Panc1 (cell line): ENCODE measurements around the gene PRLR. TPM values are rescaled to one million over a fixed set of nuclear protein-coding genes. Genes with fewer than 3 reads are reported as not detected.

ENCODE experiments used
- ATAC-seq: fragments of 200-7000 bp; cut with Tn5 transposase; 2 replicates; pipeline ENCODE4 v1.9.1; 2020; ENCODE audit warnings: mild to moderate bottlenecking, moderate library complexity
- BruUV-seq: library from RNA; stranded (reverse); fragments of 400-500 nt; replicated peaks from 2 replicates; lab custom pipeline; 2021; lab: Mats Ljungman, UMichigan
- CTCF ChIA-PET: fragments of 300-600 bp; sonication (Branson Sonifier 250); formaldehyde crosslinking; loops from one replicate; lab custom pipeline; 2022; ENCODE audit warnings: antibody characterized with exemption; lab: Charles Lee
- POLR2A ChIA-PET: fragments of 300-600 bp; sonication (Branson Sonifier 250); formaldehyde crosslinking; loops from one replicate; lab custom pipeline; 2022; ENCODE audit warnings: antibody characterized with exemption; lab: Charles Lee
- DNase-seq: peaks from one replicate; pipeline ENCODE4 v3.0.0-alpha.2; 2010; ENCODE audit warnings: low read depth, low spot score
- H3K27ac ChIP-seq: 2 replicates; pipeline ENCODE4 v1.5.1; 2011; ENCODE audit warnings: mild to moderate bottlenecking, low read length, inconsistent platforms
- H3K27me3 ChIP-seq: fragments of 200-500 bp; sonication (Bioruptor generic); 2 replicates; pipeline ENCODE4 v1.6.0; 2014; ENCODE audit warnings: low read length, inconsistent platforms; ENCODE audit not compliant: control insufficient read depth, insufficient read depth
- H3K36me3 ChIP-seq: fragments of 200-500 bp; sonication (Bioruptor generic); 2 replicates; pipeline ENCODE4 v1.5.1; 2014; ENCODE audit warnings: inconsistent platforms, mild to moderate bottlenecking, low read length, moderate library complexity; ENCODE audit not compliant: control insufficient read depth, insufficient read depth
- H3K4me1 ChIP-seq: 2 replicates; pipeline ENCODE4 v1.5.1; 2011; ENCODE audit warnings: inconsistent platforms, mild to moderate bottlenecking, low read length, moderate library complexity; ENCODE audit not compliant: control insufficient read depth, insufficient read depth
- H3K4me3 ChIP-seq, 2 experiments: 2 replicates each; pipeline ENCODE4 v1.5.1; 2011 to 2012; ENCODE audit warnings: low read depth in 2 of 2, low read length in 2 of 2, mild to moderate bottlenecking in 2 of 2, inconsistent platforms in 1 of 2, moderate library complexity in 1 of 2
- H3K9me3 ChIP-seq: fragments of 200-500 bp; sonication (Bioruptor generic); 2 replicates; pipeline ENCODE4 v1.5.1; 2014; ENCODE audit warnings: low read depth, mild to moderate bottlenecking, inconsistent platforms, low read length, moderate library complexity; ENCODE audit not compliant: control insufficient read depth, insufficient read depth
- POLR2AphosphoS5 ChIP-seq: IDR thresholded peaks from 2 replicates; pipeline ENCODE4 v1.6.1; 2012; ENCODE audit warnings: mild to moderate bottlenecking, low read depth, low read length, moderate library complexity
- SIN3A ChIP-seq: IDR thresholded peaks from 2 replicates; pipeline ENCODE4 v1.6.1; 2012; ENCODE audit warnings: low read depth, mild to moderate bottlenecking, low read length, moderate library complexity, borderline replicate concordance; ENCODE audit not compliant: insufficient read depth
- TCF7L2 ChIP-seq: IDR thresholded peaks from 2 replicates; pipeline ENCODE4 v1.6.1; 2011; ENCODE audit warnings: mild to moderate bottlenecking, low read depth, low read length, inconsistent platforms
- in situ Hi-C: cut with HindIII; loops from 2 replicates; pipeline ENCODE4 v1.10.0; 2016; ENCODE audit warnings: low sequenced_read_pairs, low pct_unique_long_range_greater_than_20kb
- intact Hi-C: fragments of 100-400 bp; cut with micrococcal nuclease; formaldehyde crosslinking; loops from one replicate; pipeline ENCODE4 v1.10.0; 2022; ENCODE audit not compliant: unreplicated experiment
- total RNA-seq: library from RNA; stranded (reverse); gene quantifications from one replicate; pipeline ENCODE4 v1.2.1, GENCODE V29; 2021; ENCODE audit not compliant: unreplicated experiment
- TF ChIP-seq, protein P1 (sequence below): fragments of 450-650 bp; IDR thresholded peaks from 2 replicates; pipeline ENCODE4 v1.5.1; 2017; ENCODE audit warnings: mild to moderate bottlenecking
- TF ChIP-seq, protein P2 (sequence below), 2 experiments: IDR thresholded peaks; 2 replicates each; pipeline ENCODE4 v1.6.1; 2011 to 2012; ENCODE audit warnings: low read depth in 2 of 2, control low read depth in 1 of 2, low read length in 1 of 2, mild to moderate bottlenecking in 1 of 2, moderate library complexity in 1 of 2; ENCODE audit not compliant: insufficient read depth in 1 of 2

PRLR gene
- total RNA-seq, 1 experiment from 2014 or later = 0.46 TPM

DNA sequence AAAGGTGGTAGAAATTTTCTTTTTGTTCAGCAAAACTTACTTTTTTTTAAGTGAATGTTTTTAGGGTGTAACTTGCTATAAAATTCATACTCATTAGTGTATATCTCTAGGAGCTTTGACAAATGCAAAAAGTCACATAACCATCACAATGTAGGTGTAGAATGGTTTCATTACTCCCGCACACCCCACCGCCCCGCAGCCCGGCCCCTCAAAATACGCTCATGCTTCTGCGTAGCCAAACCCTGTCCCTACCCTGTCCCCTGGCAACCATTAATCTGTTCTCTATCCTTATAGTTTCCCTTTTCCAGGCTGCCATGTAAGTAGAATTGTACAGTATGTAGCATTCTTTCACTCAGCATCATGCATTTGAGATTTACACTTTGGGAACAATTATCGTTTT is 9.2 kb upstream of the PRLR start:
- in situ Hi-C loops = no loop called here
- H3K4me3 ChIP-seq = no peak overlapping the region

DNA sequence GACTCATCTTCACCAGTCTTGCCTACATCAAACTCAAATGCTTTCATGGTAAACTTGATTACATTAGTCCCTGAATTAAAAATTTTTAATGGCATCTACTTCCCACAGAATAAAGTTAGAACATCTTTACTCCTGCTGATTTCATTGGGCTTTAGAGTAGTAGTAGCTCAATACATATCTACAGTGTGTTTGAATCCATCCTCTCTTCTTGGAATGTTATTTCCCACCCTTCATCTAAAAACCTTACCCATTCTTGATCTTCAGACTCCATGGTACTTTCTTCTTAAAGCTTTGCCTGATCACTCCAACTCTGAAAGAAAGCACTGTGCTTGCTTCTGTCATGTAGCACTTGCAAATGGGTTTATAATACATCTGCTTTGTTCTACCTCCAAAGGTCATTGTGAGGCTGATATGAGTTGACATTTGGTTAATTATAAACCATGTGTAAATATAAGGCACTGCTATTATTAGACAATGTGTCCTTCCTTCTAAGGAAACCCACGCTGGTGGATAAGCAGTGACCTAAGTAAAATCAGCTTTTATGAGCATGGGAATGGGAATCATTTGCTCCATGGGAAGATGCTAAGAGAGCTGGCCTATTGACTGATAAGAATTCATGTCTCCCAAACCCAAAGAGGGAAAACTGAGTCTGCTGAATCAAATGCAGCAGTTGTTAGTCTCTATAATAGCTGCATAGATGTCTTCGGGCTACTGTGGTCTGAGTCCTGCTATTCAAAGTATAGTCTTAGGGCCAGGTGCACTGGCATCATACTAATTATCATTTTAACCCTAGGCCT is 7.5 kb upstream of the PRLR start:
- no peak overlapping the region for H3K4me3 ChIP-seq
- BruUV-seq = no TSS peak
- DNase-seq (no peak), ATAC-seq (no peak)
- in situ Hi-C loops (no loop called here), intact Hi-C loops (no loop called here)
- TF ChIP-seq SIN3A (no peak), POLR2AphosphoS5 (no peak), TCF7L2 (no peak)
- TF ChIP-seq, protein P1, sequence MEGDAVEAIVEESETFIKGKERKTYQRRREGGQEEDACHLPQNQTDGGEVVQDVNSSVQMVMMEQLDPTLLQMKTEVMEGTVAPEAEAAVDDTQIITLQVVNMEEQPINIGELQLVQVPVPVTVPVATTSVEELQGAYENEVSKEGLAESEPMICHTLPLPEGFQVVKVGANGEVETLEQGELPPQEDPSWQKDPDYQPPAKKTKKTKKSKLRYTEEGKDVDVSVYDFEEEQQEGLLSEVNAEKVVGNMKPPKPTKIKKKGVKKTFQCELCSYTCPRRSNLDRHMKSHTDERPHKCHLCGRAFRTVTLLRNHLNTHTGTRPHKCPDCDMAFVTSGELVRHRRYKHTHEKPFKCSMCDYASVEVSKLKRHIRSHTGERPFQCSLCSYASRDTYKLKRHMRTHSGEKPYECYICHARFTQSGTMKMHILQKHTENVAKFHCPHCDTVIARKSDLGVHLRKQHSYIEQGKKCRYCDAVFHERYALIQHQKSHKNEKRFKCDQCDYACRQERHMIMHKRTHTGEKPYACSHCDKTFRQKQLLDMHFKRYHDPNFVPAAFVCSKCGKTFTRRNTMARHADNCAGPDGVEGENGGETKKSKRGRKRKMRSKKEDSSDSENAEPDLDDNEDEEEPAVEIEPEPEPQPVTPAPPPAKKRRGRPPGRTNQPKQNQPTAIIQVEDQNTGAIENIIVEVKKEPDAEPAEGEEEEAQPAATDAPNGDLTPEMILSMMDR = no peak
- ChIA-PET CTCF (no interaction called here), POLR2A (no interaction called here)
- no peak overlapping the region for H3K27ac ChIP-seq
- no peaks in the 10 kb centered on the region for H3K36me3 ChIP-seq
- no peaks in the 10 kb centered on the region for H3K4me1 ChIP-seq
- no peaks in the 10 kb centered on the region for H3K9me3 ChIP-seq
- no peaks in the 10 kb centered on the region for H3K27me3 ChIP-seq

More for the DNA sequence above, 9.2 kb upstream of the PRLR start:
- H3K36me3 ChIP-seq = no peaks in the 10 kb centered on the region
- CTCF ChIA-PET = no interaction called here
- no peak overlapping the region for H3K27ac ChIP-seq
- TF ChIP-seq SIN3A (no peak), POLR2AphosphoS5 (no peak), TCF7L2 (no peak)
- TF ChIP-seq, protein P1 = no peak
- TF ChIP-seq, protein P2, sequence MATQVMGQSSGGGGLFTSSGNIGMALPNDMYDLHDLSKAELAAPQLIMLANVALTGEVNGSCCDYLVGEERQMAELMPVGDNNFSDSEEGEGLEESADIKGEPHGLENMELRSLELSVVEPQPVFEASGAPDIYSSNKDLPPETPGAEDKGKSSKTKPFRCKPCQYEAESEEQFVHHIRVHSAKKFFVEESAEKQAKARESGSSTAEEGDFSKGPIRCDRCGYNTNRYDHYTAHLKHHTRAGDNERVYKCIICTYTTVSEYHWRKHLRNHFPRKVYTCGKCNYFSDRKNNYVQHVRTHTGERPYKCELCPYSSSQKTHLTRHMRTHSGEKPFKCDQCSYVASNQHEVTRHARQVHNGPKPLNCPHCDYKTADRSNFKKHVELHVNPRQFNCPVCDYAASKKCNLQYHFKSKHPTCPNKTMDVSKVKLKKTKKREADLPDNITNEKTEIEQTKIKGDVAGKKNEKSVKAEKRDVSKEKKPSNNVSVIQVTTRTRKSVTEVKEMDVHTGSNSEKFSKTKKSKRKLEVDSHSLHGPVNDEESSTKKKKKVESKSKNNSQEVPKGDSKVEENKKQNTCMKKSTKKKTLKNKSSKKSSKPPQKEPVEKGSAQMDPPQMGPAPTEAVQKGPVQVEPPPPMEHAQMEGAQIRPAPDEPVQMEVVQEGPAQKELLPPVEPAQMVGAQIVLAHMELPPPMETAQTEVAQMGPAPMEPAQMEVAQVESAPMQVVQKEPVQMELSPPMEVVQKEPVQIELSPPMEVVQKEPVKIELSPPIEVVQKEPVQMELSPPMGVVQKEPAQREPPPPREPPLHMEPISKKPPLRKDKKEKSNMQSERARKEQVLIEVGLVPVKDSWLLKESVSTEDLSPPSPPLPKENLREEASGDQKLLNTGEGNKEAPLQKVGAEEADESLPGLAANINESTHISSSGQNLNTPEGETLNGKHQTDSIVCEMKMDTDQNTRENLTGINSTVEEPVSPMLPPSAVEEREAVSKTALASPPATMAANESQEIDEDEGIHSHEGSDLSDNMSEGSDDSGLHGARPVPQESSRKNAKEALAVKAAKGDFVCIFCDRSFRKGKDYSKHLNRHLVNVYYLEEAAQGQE (IDR thresholded peaks at IDR 0.05; ENCODE audit: insufficient read depth in 1 of 2, low read depth in 2 of 2, low read length in 1 of 2) = no peak
- H3K9me3 ChIP-seq = no peaks in the 10 kb centered on the region
- no TSS peak for BruUV-seq
- no peaks in the 10 kb centered on the region for H3K4me1 ChIP-seq
- POLR2A ChIA-PET = no interaction called here
- H3K27me3 ChIP-seq = no peaks in the 10 kb centered on the region
- intact Hi-C loops = no loop called here
- DNase-seq = no peak
- ATAC-seq = no peak
